ENCODE measurements around the gene STK16. TPM values are rescaled to one million over a fixed set of nuclear protein-coding genes. Genes with fewer than 3 reads are reported as not detected.

Gene STK16
- total and polyA plus RNA-seq, 4 donors: 5.8 to 44.3 (median 23.7) TPM

- TF ChIP-seq REST (IDR thresholded peaks at IDR 0.05) (no peak), RXRA (IDR thresholded peaks at IDR 0.05) (no peak), SP1 (IDR thresholded peaks at IDR 0.05) (no peak)
These were observed 30.5 kb upstream of the STK16 start (continued) for GRCh38 chr2:219214786-219215185.

- peak; percentile 33 for DNase-seq (ENCODE audit: low spot score)
- no peak for TF ChIP-seq FOXA1 (IDR thresholded peaks at IDR 0.05)
- no peak for TF ChIP-seq JUND (IDR thresholded peaks at IDR 0.05)
- no peak for TF ChIP-seq HNF4G (IDR thresholded peaks at IDR 0.05)
- no peak for TF ChIP-seq YY1 (IDR thresholded peaks at IDR 0.05)
- TF ChIP-seq RAD21 (IDR thresholded peaks at IDR 0.05): no peak
- no peak for TF ChIP-seq ATF3 (IDR thresholded peaks at IDR 0.05)
- TF ChIP-seq MAX (IDR thresholded peaks at IDR 0.05): no peak
- TF ChIP-seq NR2F2 (IDR thresholded peaks at IDR 0.05): no peak
- no peak for TF ChIP-seq SP1 (IDR thresholded peaks at IDR 0.05)
- TF ChIP-seq REST (IDR thresholded peaks at IDR 0.05): no peak
- no peak for TF ChIP-seq TAF1 (conservative IDR thresholded peaks at IDR 0.05)
- TF ChIP-seq RXRA (IDR thresholded peaks at IDR 0.05): no peak
- TF ChIP-seq GABPA (IDR thresholded peaks at IDR 0.05 in 1 of 2, conservative IDR thresholded peaks at IDR 0.05 in 1 of 2): no peak
- 95% methylated on average over 27 of the region's 27 CpGs for WGBS
- Histone ChIP-seq H3K27ac (ENCODE audit: low read depth in 1 of 2, low read length in 2 of 2) (no peak overlapping the region), H3K9me3 (ENCODE audit: control insufficient read depth in 4 of 4, low read length in 3 of 4) (no peaks in the 10 kb centered on the region), H3K4me3 (ENCODE audit: low read depth in 1 of 3, low read length in 3 of 3) (no peak overlapping the region), H3K9ac (ENCODE audit: low read depth in 1 of 2, low read length in 2 of 2) (no peak overlapping the region), H3K4me1 (ENCODE audit: control insufficient read depth in 4 of 4, insufficient read depth in 4 of 4, low read length in 3 of 4) (peaks cover 5 to 27% (median 19%) of the 10 kb centered on the region in 4 donors), H3K36me3 (ENCODE audit: control insufficient read depth in 4 of 4, insufficient read depth in 3 of 4, low read depth in 1 of 4, low read length in 3 of 4) (peaks cover 11 to 30% (median 13%) of the 10 kb centered on the region in 4 donors), H3K27me3 (ENCODE audit: control insufficient read depth in 4 of 4, insufficient read depth in 4 of 4, low read length in 3 of 4) (no peaks in the 10 kb centered on the region)
These were observed 29.3 kb upstream of the STK16 start for GRCh38 chr2:219215871-219216534.

Measured in liver (tissue), 9 donors.